ENCODE data around the gene BRD9.

BRD9 gene

DNA sequence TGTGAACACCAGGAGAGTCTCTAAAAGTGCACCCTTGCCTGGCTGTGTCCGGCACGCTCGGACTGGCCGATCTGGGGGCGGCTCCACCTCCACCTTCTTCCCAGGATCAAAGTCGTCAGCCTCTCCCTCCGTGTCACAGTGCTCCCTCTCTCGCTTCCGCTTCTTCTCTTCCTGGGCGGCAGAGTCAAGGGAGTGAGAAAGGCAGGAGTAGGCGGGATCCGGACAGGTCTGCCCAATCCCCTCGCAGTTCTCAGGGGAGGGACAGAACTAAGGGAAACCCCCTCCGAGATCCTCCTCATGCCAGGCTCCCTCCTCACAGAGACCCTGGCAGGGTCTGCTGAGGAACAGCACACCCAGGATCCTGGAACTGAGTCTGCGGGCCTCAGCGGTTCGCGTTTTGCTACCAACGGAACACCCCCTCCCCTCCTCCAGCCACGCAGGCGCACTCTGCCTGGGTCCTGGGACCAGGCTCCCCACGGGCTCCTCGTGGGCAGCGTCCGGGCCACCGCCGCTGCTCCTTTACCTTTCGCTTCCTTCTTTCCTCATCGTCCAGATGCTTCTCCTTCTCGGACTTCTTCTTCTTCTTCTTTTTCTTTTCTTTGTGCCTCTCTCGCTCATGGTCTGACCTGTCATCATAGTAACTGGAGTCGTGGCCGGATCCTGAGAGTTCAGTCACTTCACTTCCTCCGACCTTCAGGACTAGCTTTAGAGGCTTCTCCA is 1.3 kb downstream of the BRD9 start:
- no peak for TF ChIP-seq GATA3 (IDR thresholded peaks at IDR 0.05; ENCODE audit: low read depth, low read length)

DNA sequence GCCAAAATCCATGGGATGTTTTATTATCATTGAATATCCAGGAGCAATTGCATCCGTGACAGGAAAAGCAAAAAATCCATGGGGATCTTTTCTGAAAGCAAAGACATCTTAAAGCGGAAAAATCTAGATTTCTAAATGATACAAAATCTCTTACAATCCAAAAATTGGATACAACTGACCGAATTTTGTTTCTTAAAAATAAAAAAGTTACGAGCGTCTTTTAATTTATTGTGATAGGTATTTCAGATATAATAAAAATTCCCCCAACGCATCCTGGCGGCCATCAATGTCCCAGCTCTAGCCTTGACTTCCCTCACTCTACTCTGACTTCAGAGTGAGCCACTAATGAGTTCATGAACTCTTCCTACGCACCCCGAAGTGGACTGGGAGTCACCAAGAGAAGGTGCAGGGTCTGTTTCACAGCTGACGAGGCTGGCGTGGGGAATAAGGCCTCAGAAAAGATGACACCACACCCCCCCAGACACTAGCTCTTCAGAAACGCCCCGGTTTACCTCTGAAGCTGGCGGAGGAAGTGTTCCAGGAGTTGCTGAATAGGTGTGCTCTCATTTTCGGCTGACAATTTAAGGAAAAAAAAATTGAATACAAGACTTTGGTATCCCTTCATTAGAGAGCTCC is 3.4 kb downstream of the BRD9 start:
- TF ChIP-seq GATA3 (IDR thresholded peaks at IDR 0.05; ENCODE audit: low read depth, low read length) (no peak), GATA2 (IDR thresholded peaks at IDR 0.05; ENCODE audit: low read depth, low read length) (no peak)

DNA sequence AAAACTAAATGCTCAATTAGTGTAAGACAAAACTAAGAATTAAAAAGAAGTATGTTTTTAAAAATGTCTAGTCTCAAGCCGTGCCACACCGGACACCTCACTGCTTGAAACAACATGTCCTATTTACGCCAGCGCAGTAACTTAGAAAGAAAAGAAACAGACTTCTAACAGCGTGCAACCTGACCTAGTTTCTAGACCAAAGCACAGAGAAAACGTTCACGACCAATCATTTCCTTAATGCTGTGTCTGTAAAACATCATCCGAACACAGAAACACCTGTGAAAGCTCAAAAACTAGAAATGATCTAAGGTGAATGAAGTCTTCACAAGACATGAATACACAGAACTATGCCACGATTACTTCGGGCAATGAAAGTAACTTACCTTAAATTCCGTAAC is 4.0 kb downstream of the BRD9 start:
- TF ChIP-seq GATA2 (IDR thresholded peaks at IDR 0.05; ENCODE audit: low read depth, low read length) (no peak), GATA3 (IDR thresholded peaks at IDR 0.05; ENCODE audit: low read depth, low read length) (no peak)

DNA sequence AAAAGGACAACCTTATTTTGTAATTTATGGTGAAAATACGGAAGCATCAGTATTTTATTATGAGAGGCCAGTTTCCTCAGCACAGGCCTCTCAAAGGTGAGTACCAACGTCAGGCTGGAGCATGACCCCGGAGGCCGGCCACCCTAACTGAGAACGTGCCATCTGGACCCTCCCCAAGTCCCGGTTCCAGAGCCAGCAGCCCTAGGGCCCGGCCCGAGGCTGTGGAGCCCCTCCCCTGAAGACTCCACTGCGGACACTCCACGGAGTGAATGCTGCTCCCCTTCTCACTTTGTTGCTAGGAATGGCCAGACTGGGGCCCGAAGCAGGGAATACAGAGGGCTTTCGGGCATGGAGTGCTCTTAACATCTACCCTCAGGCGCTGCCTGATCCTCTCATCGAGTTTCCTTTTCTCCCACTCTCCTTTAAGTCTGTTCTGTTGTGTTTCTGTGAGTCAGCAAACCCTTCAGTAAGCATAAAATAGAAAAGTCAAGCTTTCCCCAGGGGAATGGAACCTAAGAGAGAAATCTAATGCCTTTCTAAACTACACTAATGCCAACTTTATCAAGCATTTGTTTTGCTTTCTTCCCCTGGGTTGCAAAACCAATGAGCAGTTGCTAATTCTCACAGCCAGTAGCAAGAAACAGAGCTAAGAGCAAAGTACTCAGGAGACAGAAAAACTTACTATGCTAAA is 4.5 kb downstream of the BRD9 start:
- TF ChIP-seq GATA3 (IDR thresholded peaks at IDR 0.05; ENCODE audit: low read depth, low read length), result no peak
- TF ChIP-seq GATA2 (IDR thresholded peaks at IDR 0.05; ENCODE audit: low read depth, low read length), result no peak

DNA sequence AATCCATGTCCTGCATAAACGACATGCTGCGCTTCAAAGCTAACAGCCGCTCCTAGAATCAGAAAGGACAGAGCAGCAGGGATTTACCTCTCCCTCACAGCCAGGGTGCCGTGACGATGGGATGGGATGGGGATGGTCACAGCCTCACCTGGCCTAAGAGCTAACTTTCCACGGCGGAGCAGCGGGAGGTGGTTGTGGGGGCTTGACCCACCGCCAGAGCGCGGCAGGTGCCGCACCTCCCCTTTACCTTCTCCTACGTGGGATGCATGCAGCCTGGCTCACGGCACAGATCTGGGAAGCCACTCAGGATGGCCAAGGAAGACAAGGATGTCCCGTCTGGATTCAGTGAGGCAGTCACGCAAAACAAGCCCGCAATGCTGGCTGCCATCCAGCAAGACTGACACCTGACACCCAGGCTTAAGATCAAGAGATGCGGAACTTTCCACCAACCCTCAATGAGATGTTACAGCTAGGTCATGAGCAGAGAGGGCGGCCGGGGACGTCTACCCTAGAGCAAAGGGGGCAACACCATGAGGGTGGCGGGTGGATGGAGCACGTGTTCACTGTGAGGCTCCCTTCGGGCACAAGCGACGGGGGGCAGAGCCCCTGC is 5.8 kb downstream of the BRD9 start:
- TF ChIP-seq GATA2 (IDR thresholded peaks at IDR 0.05; ENCODE audit: low read depth, low read length), result no peak
- TF ChIP-seq GATA3 (IDR thresholded peaks at IDR 0.05; ENCODE audit: low read depth, low read length), result no peak

DNA sequence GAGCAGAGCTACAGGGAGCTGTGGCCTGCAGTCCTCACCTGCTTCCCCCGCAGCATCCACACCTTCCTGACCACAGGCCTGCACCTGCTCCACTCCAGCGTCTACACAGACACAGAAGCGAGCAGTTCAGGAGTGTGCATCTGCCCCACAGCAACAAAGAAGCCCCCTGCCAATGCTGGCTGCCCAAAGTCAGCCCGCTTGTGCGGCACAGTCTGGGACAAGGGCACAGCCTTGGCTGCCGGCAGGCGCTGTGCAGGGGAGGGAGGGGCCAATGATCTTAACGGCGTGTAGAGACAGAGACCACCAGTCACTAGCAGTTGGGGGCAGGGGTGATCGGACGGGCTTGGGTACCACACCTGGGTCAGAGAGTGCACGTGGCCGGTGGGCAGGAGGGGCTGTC is 6.6 kb downstream of the BRD9 start:
- TF ChIP-seq GATA2 (IDR thresholded peaks at IDR 0.05; ENCODE audit: low read depth, low read length), result no peak

DNA sequence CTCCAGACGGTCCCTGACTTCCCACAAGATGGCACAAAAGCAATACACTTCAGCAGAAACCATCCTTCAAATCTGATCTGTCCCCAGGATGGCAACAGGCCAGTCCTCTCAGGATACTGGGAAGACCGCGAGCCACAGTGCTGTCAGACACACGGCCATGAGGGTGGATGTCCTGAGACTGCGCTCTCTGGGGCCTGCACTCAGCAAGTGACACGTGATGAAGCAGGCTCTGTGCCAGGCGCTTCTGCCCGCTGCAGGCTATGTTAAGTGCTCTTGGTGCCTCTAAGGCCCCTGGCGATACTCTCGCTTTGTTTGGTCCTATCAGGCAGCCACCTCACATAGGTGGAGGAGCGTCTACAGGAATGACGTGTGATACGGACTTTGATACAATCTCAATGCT is 7.1 kb downstream of the BRD9 start:
- TF ChIP-seq GATA3 (IDR thresholded peaks at IDR 0.05; ENCODE audit: low read depth, low read length), result no peak

DNA sequence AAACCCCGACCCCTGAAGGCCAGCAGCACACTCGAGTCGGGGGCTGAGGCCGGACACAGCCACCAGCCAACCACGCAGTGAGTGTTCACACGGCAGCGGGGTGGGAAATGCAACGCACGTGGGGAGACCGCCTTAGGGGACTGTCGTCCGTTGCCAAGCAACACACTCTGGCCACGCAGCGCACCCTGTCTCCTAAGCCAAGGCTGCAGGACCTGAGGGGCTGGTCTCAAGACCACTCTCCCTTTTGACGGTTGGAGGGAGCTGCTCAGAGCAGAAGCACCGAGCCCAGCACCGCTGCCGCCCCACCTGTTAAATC is 7.5 kb downstream of the BRD9 start:
- no peak for TF ChIP-seq GATA2 (IDR thresholded peaks at IDR 0.05; ENCODE audit: low read depth, low read length)
- TF ChIP-seq GATA3 (IDR thresholded peaks at IDR 0.05; ENCODE audit: low read depth, low read length), result no peak

DNA sequence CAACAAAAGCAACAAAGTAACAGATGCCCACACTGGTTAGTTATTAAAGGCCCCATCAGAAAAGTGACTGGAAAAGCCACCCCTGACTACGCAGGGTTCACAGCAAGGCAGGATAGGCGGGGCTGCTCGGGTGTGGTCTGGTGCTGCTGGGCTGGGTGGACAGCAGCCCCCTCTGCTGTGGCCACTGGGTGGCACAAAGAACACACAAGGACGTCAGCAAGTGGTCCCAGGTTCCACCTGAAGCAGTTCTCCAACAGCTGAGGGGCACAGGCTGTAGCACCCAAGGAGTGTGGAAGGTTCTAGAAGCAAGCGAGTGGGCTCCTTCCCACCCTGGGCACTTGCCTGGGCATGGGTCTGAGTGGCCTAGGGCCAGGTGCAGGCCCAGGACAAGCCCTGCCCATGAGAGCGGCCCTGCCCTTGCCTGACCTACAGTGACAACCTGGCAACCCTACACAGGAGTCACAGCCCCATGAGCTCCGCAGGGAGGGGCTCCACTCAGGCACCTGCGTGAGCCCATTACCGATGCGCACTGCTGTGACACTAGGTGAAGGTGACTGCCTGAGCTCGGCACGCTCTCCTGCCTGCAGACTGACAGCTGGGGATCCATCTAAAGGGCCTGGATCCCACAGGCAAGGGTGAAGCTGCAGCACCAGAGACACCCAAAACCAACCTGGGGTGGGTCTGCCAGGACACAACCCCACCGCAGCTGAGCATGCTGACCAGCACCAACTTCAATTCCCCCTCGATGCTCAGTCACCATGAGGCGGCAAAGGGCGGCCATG is 8.1 kb downstream of the BRD9 start:
- TF ChIP-seq GATA2 (IDR thresholded peaks at IDR 0.05; ENCODE audit: low read depth, low read length) (no peak), GATA3 (IDR thresholded peaks at IDR 0.05; ENCODE audit: low read depth, low read length) (no peak)

DNA sequence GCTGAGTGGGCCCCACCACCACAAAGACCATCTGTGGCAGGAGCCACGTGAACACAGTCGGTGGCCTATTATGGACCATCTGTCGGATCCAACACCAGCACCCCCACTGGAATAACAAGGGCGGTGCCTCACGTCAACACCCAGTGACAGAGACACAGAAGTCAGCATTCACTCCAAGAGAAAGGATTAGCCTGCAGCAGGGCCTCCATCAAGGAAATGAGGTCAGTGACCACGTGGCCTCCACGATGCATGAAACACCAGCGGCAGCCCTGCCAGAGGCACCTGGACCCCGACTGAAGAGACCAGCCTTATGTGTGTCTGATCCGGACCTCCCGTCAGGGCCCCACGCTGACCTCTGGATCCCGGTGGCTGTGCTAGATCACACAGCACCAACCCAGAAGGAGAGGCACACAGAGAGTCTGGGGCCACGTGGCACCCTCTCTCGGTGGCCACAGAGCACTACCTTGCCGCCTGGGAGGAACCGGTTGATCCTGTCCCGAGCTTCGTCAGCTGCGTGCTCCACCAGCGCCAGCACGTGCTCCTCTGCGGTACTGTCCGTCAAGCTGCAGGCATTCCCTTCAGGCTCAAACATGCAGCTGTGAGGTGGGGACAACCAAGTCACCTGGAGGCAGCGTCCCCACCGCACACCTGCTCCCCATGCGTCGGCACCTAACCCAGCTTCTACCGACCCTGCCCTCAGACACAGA is 9.0 kb downstream of the BRD9 start:
- TF ChIP-seq GATA2 (IDR thresholded peaks at IDR 0.05; ENCODE audit: low read depth, low read length) (no peak), GATA3 (IDR thresholded peaks at IDR 0.05; ENCODE audit: low read depth, low read length) (no peak)

DNA sequence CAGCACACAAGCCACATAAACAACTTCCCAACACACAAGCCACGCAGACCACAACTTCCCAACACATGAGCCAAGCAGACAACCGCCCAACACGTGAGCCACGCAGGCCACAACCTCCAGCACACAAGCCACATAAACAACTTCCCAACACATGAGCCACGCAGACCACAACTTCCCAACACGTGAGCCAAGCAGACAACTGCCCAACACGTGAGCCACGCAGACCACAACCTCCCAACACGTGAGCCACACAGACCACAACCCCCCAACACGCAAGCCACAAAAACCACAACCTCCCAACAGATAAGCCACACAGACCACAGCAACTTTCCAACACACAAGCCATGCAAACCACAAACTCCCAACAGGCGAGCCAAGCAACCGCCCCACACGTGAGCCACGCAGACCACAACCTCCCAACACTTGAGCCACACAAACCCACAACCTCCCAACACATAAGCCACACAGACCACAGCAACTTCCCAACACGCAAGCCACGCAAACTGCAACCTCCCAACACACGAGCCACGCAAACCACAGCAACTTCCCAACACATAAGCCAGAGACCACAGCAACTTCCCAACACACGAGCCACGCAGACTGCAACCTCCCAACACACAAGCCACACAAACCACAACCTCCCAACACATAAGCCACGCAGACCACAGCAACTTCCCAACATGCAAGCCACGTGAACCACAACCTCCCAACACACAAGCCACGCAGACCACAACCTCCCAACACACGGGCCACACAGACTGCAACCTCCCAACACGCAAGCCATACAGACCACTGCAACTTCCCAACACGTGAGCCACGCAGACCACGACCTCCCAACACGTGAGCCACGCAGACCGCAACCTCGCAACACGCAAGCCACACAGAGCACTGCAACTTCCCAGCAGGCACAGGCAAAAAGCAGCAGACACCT is 10.1 kb downstream of the BRD9 start:
- TF ChIP-seq GATA3 (IDR thresholded peaks at IDR 0.05; ENCODE audit: low read depth, low read length) (no peak), GATA2 (IDR thresholded peaks at IDR 0.05; ENCODE audit: low read depth, low read length) (no peak)

DNA sequence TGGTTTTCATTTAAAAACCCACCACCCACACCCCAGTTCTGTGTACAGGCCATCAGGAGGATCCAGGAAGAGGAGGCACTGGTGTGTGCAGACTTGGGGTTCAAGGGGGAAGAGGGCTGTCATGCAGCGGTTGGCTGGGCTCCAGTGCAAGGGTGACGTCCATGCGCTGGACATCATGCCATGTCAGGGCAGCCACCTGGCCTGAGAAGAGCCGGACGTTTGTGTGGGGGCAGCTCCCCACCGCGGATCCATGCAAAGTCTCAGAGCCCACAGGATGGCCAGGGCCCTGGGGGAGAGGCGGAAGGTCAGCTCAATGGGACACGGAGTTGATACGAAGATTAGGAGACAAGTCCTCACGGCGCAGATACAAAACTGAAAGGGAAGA is 11.1 kb downstream of the BRD9 start:
- TF ChIP-seq GATA3 (IDR thresholded peaks at IDR 0.05; ENCODE audit: low read depth, low read length), result no peak
- no peak for TF ChIP-seq GATA2 (IDR thresholded peaks at IDR 0.05; ENCODE audit: low read depth, low read length)

Data from SH-SY5Y (cell line).